PFSK-1 (cell line): ENCODE measurements around the gene DGKH.

Experiments
- FOXP2 ChIP-seq: optimal IDR thresholded peaks from 2 replicates; pipeline ENCODE3; 2011; ENCODE audit warnings: borderline replicate concordance, control low read depth, inconsistent platforms; ENCODE audit not compliant: insufficient read depth; ENCODE audit errors: extremely low read length, extremely low read depth
- POLR2AphosphoS5 ChIP-seq: IDR thresholded peaks from 2 replicates; pipeline ENCODE4 v1.6.1; 2012; ENCODE audit warnings: low read depth, mild to moderate bottlenecking, control low read depth, low read length, moderate library complexity
- TAF1 ChIP-seq: IDR thresholded peaks from 2 replicates; pipeline ENCODE4 v1.6.1; 2012; ENCODE audit warnings: low read length, control low read depth, borderline replicate concordance; ENCODE audit not compliant: insufficient read depth
- TF ChIP-seq, protein P1 (sequence below), 2 experiments: IDR thresholded peaks; 2 replicates each; pipeline versions ENCODE4 v1.6.1 to v1.8.0; 2011 to 2012; ENCODE audit warnings: low read depth in 2 of 2, low read length in 2 of 2, control low read depth in 1 of 2, inconsistent platforms in 1 of 2, mild to moderate bottlenecking in 1 of 2, moderate library complexity in 1 of 2; ENCODE audit not compliant: insufficient read depth in 1 of 2

DNA sequence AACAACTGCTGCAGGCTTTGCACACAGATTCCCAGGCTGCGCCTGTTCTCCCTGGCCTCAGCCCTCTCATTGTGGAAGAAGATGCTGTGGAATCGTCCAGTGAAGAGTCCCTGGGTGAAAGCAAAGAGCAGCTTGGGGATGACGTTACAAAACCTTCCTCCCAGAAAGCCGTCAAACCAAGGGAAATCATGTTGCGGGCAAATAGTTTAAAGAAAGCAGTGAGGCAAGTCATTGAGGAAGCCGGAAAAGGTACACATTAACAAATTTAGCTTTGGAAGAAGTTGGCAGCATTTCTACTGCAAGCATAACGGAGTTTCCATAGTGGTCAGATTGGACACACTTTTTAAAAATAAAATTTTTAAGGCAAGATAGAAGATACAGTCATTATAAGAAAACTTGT, 140.6 kb downstream of the DGKH start:
- TF ChIP-seq FOXP2 (no peak), TAF1 (no peak), POLR2AphosphoS5 (no peak)
- TF ChIP-seq, protein P1, sequence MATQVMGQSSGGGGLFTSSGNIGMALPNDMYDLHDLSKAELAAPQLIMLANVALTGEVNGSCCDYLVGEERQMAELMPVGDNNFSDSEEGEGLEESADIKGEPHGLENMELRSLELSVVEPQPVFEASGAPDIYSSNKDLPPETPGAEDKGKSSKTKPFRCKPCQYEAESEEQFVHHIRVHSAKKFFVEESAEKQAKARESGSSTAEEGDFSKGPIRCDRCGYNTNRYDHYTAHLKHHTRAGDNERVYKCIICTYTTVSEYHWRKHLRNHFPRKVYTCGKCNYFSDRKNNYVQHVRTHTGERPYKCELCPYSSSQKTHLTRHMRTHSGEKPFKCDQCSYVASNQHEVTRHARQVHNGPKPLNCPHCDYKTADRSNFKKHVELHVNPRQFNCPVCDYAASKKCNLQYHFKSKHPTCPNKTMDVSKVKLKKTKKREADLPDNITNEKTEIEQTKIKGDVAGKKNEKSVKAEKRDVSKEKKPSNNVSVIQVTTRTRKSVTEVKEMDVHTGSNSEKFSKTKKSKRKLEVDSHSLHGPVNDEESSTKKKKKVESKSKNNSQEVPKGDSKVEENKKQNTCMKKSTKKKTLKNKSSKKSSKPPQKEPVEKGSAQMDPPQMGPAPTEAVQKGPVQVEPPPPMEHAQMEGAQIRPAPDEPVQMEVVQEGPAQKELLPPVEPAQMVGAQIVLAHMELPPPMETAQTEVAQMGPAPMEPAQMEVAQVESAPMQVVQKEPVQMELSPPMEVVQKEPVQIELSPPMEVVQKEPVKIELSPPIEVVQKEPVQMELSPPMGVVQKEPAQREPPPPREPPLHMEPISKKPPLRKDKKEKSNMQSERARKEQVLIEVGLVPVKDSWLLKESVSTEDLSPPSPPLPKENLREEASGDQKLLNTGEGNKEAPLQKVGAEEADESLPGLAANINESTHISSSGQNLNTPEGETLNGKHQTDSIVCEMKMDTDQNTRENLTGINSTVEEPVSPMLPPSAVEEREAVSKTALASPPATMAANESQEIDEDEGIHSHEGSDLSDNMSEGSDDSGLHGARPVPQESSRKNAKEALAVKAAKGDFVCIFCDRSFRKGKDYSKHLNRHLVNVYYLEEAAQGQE (IDR thresholded peaks at IDR 0.05; ENCODE audit: insufficient read depth in 1 of 2, low read depth in 2 of 2, low read length in 2 of 2): no peak
